ENCODE measurements around the gene CFAP20DC. TPM values are rescaled to one million over a fixed set of nuclear protein-coding genes. Genes with fewer than 3 reads are reported as not detected.
"Not testable (repeated sequence)": the region's sequence is repeated elsewhere in the genome, so short reads cannot be mapped to it uniquely, and the experiment has no call there.

CFAP20DC gene
- total RNA-seq, 1 experiment from 2014 or later: 4.5 TPM

DNA sequence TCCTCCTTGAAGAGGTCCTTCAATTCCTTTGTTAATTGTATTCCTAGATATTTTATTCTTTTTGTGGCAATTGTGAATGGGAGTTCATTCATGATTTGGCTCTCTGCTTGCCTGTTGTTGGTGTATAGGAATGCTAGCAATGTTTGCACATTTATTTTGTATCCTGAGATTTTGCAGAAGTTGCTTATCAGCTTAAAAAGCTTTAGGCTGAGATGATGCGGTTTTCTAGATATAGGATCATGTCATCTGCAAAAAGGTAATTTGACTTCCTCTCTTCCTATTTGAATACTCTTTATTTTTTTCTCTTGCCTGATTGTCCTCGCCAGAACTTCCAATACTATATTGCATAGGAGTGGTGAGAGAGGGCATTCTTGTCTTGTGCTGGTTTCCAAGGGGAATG, 157.3 kb downstream of the CFAP20DC start:
- H3K27me3 Mint-ChIP-seq (ENCODE audit: low read depth); H4K91ac ChIP-seq (ENCODE audit: insufficient read length, low read depth, low read length); H3K4ac ChIP-seq (ENCODE audit: low read depth, low read length); H3T11ph ChIP-seq (ENCODE audit: low read length); H2BK15ac ChIP-seq (ENCODE audit: low read depth, low read length); H3K79me2 ChIP-seq (ENCODE audit: insufficient read depth, low read length); H2AFZ ChIP-seq (ENCODE audit: low read length); DNase-seq; H3K4me2 ChIP-seq (ENCODE audit: insufficient read depth, insufficient read length, low read length); H4K8ac ChIP-seq (replicated peaks; ENCODE audit: insufficient read length, low read depth, low read length); H3K79me1 ChIP-seq (ENCODE audit: insufficient read depth, low read depth, low read length, poor library complexity, severe bottlenecking); H2BK5ac ChIP-seq (ENCODE audit: insufficient read length, low read length); H2BK120ac ChIP-seq (ENCODE audit: low read depth, low read length, poor library complexity, severe bottlenecking); H3K9ac ChIP-seq (ENCODE audit: extremely low read depth, insufficient read length, low read length); H3K23ac ChIP-seq (ENCODE audit: insufficient read length, low read depth, low read length); H3K56ac ChIP-seq (ENCODE audit: insufficient read length, low read depth, low read length); H4K5ac ChIP-seq (ENCODE audit: insufficient read length, low read depth, low read length); H3K4me1 ChIP-seq (ENCODE audit: insufficient read depth, low read length); H2BK20ac ChIP-seq (ENCODE audit: low read depth, low read length, poor library complexity, severe bottlenecking); H4K20me1 ChIP-seq (ENCODE audit: control insufficient read depth, insufficient read depth, insufficient read length); H2AK5ac ChIP-seq (ENCODE audit: insufficient read length, low read length); H3K27ac Mint-ChIP-seq; H3K18ac ChIP-seq (ENCODE audit: insufficient read length, low read depth, low read length); H2BK12ac ChIP-seq (ENCODE audit: insufficient read length, low read depth, low read length); H3K9me3 ChIP-seq (ENCODE audit: control insufficient read depth, low read depth, low read length); H3K23me2 ChIP-seq (ENCODE audit: insufficient read length, low read depth, low read length, poor library complexity, severe bottlenecking); H3K27me3 ChIP-seq (ENCODE audit: insufficient read depth, low read length); H3K14ac ChIP-seq (ENCODE audit: insufficient read depth, low read length); H3K27ac ChIP-seq (ENCODE audit: insufficient read length, low read depth, low read length); H3K4me3 Mint-ChIP-seq; H3K4me1 Mint-ChIP-seq: not testable (repeated sequence)
- no CpG with 5 or more reads among the region's 2 CpGs for WGBS (ENCODE audit: extremely low coverage, insufficient read length, low lambda C conversion rate)
- Mint-ChIP-seq H3K36me3 (ENCODE audit: insufficient read depth in 1 of 3, low read depth in 3 of 3) (peaks cover 29 to 53% (median 35%) of the 10 kb centered on the region in 3 experiments), H3K9me3 (peaks cover 39 to 44% of the 10 kb centered on the region in 2 experiments)
